T-helper 2 cell (primary cell): Measurements from ENCODE around the gene TUBA3E.
A peak's percentile ranks its signal among the peaks of the same experiment; 100 is the strongest.
"Not testable (repeated sequence)": the region's sequence is repeated elsewhere in the genome, so short reads cannot be mapped to it uniquely, and the experiment has no call there.

ENCODE experiments used
- DNase-seq, 5 experiments: peaks; one replicate each; pipeline versions ENCODE4 v3.0.0 to v3.0.0-alpha.2; 2012 to 2022

The TUBA3E gene

DNA sequence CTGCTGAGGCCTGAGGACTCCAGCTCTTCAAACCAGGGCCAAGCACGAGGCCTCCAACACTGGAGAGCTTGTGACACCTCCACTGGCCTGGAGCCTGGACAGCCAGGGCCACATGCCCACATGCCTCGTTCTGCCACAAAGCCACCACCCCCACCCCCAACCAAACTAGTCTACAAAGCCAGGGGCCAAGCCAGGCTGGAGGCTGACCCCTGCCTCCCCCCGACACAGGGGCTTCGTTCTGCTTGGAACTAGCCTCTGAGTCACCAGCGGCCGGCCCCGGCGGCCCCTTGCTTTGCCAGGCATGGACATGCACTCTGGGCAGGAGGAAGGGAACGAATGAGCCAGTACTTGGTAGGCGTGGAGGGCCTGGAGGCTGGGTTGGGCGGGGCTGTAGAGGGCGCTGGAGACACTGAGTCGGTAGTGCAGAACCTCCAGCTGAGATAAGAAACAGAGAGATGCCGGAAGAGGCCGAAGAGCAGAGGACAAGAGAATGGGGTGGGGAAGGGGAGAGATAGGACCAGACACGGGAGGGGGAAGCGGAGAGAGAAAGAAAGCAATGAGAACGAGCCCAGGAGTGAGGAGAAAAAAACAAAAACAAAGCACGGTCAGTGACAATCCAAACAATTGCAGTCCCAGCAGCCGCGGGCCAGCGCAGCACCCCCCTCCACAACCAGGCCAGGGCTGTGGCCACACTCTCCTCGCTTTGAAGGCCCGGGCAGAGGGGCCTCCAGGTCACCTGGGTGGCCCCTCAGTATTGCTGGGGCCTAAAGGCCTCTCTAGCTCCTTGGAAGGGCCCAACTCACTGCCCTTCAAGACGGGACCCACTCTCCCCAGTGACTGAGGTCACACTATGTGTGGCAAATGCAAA, 37.2 kb downstream of the TUBA3E start:
- not testable (repeated sequence) for DNase-seq

DNA sequence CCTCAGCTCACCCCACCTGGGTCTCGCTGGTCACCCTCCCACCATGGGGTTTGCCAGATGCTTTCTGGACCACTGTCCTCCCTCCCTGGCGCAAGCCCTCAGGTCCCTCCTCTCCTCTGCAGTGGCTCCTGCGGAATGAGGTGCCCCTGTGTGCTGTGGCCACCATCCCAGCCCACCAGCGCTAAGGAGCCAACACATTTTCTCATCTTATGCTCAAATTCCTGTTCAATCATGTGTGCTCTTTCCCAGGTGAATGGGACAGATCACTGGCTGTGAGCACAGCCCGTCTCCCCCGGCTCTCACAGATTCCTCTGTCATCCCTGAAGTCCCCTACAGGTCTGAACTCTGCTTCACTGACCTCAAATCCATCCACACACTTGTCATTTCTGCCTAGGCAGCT, 38.1 kb downstream of the TUBA3E start:
- DNase-seq = no peak

DNA sequence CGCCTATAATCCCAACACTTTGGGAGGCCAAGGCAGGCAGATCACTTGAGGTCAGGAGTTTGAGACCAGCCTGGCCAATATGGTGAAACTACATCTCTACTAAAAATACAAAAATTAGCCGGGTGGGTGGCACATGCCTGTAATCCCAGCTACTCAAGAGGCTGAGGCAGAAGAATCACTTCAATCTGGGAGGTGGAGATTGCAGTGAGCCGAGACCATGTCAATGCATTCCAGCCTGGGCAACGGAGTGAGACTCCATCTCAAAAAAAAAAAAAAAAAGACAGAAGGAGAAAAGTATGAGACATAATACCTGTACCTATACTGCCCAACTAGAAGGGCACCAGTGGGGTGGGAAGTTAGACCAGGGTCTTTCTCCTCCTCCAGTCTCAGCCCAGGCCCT, 38.9 kb downstream of the TUBA3E start:
- not testable (repeated sequence) for DNase-seq

DNA sequence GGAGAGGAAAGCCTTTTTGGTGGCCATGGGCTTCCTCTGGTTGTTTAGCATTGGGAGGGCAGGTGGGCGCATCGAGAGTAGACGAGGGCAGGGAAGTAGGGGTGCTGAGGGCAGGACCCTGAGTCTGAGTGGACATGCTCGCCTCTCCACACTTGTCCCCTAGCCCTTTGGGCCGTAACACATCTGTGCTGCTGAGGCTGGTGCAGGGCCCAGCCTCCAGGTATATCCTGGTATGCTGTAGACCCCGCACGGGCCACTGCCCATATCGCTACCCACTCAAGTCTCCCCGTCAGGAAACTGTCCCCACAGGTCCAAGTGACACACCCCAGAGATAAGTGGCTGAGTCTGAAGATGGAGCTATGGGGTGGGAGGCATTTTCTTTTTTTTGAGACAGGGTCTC, 39.6 kb downstream of the TUBA3E start:
- DNase-seq = no peak

DNA sequence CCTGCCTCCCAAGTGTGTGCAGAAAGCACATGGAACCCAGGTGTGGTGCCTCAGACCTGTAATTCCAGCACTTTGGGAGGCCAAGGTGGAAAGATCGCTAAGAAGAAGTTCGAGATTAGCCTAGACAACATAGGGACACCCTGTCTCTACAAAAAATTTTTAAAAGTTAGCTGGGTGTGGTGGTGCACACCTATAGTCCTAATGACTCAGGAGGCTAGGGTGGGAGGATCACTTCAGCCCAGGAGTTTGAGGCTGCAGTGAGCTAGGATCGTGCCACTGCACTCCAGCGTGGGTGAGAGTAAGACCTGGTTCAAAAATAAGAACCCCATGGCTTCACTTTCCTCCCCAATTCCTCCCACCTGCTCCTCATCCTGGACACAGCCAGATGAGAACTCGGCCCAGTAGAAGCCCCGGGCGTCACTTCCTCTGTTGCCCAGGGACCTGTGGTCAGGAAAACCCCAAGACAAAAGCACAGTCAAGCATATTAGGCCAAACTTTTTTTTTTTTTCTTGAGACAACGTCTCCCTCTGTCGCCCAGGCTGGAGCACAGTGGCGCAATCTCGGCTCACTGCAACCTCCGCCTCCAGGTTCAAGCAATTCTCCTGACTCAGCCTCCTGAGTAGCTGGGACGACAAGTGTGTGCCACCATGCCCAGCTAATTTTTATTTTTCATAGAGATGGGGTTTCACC, 40.3 kb downstream of the TUBA3E start:
- not testable (repeated sequence) for DNase-seq

DNA sequence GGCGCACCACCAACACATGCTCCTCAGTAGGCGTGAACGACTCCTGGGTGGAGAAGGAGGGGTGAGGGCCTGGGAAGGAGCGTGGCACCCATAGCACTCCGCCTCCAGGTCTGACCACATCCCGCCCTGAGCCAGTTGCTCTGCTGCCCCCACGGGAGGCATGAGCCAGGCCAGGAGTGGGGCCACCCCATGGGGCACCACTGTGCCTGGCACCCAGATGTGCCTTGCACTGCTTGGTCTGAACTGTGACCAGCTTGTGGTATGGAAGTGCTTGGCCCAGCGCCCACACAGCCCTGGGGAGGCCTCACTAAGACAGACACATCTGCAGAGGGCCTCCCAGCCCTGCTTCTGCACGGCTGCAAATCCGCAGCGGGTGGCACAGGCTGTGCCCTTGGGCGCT, 40.9 kb downstream of the TUBA3E start:
- not testable (repeated sequence) for DNase-seq

DNA sequence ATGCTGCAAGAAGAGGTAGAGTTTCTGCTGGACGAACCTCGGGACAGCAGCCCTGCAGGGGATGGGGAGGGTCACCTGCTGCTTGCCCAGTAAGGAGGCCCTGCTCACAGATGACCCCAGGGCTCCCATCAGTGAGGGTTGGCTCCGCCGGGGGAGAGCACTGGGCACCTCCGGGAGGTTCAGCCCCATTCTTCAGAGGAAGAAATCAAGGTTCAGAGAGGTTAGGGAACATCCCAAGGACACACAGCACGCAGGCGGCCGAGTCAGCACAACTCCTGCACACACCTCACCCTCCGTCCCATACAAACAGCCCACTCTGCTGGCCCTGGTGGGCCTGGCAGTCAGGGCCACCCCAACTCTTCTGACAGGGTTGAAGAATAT, 41.6 kb downstream of the TUBA3E start:
- DNase-seq = no peak

DNA sequence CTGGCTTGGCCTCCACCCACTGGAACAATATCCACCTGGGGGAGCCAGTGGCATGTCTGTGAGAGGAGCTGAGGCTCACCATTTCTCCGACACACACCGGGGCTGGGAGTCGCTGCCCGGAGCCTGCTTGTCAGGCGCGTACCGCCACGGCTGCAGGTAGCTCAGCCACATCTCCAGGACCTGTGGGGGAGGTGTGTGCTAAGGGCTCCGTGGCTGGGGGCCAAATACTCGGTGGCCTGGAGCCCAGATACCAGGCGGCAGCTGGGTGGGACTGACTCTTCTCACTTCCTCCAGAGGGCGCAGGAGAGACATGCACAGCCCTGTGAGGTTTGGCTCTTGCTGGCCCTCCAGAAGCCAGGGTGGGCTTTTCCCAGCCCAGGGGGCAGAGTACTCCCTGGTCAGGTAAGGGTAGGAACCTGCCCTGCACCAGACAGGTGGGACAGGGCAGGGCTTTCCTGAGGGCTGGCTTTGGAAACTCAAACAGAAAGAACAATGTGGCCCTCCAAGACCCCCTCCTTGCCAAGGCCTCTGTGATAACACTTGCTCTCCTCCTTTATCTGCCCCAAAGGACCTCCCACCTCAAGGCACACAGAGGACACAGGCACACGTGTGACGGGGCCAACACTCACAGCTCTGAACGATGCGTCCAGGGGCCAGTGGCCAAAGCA, 42.1 kb downstream of the TUBA3E start:
- peak in 1 of 5 experiments; percentile 38 for DNase-seq

DNA sequence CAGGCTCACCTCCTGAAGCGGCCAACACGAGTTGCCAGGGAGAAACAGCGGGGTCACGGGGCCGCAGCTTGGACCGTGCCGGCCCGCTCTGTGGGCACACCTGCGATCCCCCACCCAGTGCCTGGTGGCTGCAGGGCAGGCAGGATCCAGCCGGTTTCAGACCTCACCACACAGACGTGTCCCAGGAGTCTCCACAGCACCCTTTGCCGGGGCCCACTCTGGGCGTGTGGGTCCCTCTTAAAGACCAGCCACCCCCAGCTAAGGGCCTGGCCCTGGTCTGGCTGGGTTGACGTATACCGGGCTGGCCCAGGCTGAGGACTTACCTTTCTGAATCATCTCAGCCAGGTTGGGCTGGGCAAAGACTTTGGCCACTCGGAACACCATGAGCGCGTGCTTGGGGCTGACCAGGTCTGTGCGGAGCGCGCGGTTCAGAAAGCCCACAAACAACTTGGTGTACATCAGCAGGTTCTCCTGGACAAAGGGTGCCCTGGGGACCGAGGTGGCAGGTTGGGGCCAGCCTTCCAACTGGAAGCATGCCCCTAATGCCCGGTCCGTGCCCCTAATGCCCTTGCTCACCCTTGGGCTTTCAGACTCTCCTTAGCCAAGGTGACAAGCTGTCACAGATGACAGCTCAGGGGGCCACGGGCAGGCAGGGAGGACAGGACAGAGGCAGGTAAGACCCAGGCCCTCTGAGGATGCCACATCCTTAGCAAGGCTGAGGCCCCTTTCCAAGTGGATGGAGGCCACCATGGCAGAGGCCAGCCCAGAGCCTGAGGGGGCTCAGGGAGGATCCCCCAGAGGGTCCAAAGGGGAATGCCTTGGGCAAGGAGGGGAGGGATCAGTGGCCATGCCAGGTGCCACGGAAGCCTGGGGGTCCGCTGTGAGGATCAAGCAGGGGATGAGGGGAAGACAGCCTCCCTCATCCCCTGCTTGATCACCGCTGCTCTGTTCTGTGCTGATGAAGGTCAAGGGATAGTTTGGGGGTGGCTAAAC, 43.2 kb downstream of the TUBA3E start:
- DNase-seq = no peak

DNA sequence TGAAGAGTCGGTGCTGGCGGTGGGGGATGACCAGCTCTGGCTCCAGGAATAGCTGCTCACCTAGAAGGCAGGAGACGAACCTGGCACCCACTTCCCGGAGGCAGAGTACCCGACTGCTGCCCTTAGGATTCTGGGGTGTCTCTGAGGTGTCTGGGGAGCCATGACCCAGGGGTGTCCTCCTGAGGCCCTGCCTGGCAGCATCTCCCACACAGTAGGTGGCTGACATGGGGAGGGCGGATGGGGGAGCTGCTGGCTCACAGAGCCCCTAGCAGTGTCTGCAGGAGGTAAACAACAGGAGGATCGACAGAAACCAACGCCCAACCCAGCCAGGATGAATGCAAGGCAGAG, 43.8 kb downstream of the TUBA3E start:
- DNase-seq = not testable (repeated sequence)

DNA sequence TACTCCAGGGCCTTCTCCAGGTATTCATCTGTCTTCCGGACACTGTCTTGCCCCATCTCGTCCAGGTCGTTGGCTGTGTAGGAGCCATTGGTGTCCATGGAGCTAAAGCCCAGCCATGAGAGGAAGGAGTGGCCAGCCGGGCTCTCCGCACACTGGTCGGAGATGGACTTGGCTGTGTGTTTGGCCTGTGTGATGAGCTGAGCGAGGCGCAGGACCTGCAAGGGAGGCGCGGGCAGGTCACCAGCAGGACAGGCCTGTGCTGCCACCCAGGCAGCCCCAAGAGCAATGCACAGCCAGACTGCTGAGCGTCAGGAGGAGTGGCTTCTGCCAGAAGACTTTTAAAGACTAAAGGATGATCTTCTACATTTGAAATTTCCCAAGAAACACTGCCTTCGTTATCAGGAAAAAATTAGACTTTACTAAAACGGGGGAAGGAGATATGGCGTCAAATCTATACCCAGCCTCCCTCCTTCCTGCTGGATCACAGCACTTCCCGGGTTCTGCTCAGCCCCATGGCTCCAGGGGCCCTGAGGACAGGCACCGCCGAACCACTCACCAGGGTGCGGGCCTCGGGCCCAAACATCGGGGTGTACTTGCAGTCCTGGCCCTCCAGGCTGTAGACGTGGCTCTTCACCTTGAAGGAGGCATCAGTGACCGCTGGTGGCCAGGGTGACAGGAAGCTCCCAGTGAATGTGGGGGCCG, 44.4 kb downstream of the TUBA3E start:
- not testable (repeated sequence) for DNase-seq

DNA sequence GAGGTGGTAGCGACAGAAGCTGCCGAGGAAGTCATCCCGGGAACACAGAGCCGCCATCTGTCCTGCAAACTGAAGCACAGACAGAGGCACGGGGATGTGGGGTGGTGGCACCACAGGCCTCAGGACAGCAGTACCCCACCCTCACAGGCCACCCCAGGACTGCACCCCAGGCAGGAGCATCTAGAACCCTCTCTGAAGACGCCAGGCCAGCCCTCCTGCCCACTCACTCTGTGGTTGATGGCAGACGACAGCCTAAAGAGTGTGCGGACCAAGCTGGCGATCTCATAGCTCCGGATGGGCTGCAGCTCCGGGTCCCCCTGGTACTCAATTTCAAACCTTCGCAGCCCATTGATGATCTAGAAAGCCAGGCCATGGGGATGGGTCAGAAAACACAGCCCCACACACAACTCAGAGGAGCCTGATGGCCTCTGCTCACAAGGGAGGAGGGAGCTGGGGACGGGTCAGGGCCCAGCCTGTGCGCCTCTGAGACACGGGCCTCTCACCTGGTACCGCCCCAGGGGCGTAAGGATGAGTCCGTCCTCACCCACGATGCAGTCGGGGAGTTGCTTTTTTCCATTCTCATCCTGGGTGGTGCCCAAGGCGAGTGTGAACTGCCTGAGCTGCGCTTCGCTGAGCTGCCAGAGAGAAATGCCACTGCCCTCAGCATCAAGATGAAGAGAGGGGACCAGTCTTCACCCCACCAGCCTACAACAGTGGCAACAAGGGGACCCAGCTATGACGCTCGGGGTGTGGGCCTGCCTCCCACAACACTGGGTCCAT, 45.2 kb downstream of the TUBA3E start:
- DNase-seq = no peak

DNA sequence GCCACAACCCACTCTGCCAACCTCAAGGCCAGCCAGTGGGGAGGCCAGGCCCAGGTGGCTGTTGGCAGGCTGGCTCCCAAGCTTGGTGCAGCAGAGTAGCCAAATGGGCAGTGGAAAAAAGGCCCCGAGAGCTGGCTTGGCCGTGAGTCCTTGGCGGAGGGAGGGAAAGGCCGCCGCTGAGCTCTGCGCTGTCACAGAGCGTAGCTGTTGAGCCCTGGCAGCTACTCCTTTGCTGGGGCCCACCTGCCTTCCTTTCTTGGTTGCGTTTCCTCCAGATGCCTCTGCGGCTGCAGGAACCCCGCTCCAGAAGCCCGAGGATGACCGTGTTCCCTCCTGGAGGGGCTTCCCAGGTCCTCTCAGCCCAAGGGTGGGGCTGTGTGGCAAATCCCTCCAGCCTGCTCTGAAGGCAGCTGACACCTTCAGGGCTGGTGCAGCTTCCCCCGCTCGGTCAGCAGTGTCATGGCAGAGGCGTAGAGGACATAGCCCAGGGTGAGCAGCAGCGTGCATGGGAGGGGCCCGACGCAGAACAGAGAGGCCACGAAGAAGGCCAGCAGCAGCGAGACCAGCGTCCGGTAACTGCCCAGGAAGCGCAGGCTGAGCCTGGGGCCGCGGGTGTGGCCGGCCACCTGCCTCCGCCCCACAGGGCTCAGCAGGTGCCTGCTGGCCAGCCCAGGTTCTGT, 46.0 kb downstream of the TUBA3E start:
- DNase-seq = not testable (repeated sequence)

DNA sequence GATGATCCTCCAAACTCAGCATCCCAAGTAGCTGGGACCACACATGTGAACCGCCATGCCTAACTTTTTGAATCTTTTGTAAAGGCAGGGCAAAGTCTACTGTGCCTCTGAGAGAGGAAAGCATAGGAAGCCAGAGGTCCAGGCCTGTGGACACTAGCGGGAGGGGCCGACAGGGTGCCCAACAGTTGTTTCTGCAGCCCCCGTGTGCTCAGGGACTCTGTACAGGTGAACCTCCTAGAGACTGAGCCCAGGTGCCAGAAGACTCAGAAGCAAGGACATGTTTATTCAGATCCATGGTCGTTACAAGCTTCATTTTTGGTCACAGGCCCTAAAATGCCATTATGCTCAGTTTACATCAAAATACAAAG, 47.1 kb downstream of the TUBA3E start:
- DNase-seq = not testable (repeated sequence)

DNA sequence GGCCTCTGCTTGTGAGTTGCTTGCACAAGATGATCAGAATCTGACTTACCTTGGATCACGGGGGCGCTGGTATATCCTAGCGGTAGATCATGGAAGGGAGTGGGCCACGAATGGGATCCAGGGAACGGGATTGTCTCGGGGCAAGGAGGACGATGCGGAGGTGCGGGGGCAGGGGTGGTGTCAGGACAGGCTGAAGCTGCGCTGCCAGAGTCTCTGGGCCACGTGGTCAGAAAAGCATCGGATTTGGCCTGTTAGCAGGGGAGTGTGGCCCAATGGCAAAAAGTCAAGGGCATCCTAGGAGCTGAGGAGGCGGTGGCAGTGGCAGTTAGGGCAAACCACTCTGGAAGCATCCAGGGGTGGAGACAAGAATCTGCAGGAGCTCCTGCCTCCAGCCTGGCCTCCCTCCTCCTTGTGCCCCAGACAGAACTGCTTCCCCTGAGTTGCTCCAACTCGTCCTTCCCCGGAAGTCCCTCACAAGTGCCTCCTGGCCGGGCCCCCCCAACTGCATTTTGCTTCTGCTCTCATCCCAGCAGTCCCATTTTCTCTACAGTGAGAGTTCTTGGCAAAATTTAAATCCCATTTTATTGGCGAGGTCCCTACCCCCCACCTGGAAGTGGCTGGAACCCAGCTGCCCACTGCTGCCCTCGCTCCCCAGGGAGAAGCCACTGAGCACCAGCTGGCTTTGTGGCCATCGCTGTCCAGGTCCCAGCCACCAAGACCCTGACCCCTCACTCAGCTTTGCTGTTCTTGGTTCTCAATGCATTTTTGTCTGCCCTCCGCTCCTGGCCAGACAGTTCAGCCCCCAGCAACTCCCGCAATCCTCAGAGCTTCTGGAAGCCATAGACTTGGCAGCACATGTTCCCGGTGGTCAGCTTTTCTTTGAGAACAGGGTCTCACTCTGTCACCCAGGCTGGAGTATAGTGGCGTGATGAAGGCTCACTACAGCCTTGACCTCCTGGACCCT, 47.8 kb downstream of the TUBA3E start:
- DNase-seq = no peak

DNA sequence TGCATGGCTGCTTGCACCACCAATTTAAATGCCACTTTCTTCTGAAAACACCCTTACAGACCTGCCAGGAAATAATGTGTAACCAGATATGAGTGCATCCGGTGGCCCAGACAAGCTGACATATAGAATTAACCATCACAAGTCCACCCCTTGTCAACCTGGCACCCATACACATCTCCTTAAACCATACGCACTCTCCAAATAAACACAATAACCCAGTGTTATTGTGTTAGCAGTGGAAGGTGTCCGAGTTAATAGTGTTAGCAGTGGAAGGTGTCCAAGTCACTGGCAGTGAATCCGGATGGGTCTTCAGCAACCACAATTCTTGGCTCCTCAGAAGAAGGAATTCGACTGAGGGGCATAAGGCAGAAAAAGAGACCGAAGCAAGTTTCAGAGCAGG, 49.7 kb downstream of the TUBA3E start:
- DNase-seq = not testable (repeated sequence)

DNA sequence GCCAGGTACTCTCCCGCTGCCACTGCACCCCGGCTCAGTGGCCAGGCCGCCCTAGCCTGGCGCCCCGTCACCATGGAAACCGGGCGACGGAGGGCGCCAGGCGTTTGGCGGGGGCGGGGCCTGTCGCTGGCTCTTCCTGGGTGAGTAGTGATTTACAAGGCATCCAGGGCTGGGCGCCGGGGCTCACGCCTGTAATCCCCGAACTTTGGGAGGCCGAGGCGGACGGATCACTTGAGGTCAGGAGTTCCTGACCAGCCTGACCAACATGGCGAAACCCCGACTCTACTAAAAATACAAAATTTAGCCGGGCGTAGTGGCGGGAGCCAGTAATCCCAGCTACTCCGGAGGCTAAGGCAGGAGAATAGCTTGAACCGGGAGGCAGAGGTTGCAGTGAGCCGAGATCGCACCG, 53.2 kb downstream of the TUBA3E start, which contains the start of gene CCDC74B:
Gene CCDC74B (minus strand): TSS at position 107 of the 409 bp plus-strand sequence. CDS start 116 bp downstream, outside the sequence.
- DNase-seq = peak in 4 of 5 experiments; percentile 37 to 72 (median 44)

DNA sequence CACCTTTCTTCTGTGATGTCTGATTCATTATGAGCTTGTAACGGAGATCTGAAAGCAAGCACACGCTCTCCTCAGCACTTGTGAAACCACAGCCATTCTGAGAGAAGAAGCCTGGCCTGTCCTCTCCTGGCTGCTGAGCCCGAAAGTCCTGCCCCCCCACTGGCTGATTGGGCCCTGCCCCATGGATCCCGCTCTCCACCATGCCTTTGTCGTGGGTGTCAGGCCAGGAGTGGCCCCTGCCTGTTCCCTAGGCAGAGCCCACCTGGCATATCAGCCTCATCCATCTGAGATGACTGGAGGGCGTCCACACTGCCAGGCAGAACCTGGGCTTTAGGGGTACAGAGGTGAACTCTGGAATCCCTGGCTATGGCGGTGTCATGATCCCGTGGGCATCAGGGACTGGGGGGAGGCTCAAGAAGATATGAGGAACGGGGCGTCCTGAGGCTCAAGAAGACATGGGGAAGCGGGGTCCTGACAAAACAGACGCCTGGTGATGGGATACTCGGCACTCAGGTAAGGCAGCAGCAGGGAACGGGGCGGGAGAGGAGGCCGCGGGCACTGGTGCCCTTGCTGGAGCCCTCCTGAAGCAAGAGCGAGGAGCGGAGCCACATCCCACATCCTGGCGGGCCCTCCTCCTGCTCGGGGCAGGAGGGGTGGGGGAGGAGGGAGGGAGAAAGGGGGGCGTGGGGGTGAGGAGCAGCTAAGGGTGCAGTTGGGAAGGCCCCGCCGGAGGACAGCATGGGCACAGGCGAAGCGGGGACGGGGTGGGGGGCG, 54.8 kb downstream of the TUBA3E start:
- DNase-seq = peak in 1 of 5 experiments; percentile 20
